NCI-H524 treated with DMSO at 0.1 percent for 48 hours (cell line): Measurements from ENCODE around the gene KPRP.

Experiments
- DNase-seq: peaks from one replicate; lab custom pipeline; 2025; lab: John Stamatoyannopoulos, UW

KPRP gene, protein sequence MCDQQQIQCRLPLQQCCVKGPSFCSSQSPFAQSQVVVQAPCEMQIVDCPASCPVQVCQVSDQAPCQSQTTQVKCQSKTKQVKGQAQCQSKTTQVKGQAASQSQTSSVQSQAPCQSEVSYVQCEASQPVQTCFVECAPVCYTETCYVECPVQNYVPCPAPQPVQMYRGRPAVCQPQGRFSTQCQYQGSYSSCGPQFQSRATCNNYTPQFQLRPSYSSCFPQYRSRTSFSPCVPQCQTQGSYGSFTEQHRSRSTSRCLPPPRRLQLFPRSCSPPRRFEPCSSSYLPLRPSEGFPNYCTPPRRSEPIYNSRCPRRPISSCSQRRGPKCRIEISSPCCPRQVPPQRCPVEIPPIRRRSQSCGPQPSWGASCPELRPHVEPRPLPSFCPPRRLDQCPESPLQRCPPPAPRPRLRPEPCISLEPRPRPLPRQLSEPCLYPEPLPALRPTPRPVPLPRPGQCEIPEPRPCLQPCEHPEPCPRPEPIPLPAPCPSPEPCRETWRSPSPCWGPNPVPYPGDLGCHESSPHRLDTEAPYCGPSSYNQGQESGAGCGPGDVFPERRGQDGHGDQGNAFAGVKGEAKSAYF

DNA sequence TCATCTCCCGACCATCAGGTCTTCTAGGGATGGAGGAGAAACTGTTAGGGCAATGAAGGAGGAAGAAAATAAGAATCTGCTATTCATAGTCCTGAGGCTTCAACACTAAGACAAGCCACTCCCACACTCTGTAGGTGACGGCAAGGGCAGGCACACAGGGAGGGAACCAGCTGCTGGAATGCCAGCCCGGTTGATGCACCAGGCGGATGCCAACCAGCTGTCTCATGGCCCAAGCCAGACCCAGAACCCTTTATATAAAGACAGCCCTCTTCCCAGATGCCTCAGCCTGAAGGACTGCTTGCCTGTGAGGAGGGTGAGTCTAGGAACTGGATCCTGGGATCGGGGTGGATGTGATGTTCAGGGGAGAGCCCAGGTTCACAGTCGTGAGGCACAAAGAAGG, at the start of gene KPRP:
TSS of gene KPRP (plus strand) at position 279 of the 400 bp plus-strand sequence. CDS start 1,564 bp downstream, outside the sequence.
- no peak for DNase-seq

DNA sequence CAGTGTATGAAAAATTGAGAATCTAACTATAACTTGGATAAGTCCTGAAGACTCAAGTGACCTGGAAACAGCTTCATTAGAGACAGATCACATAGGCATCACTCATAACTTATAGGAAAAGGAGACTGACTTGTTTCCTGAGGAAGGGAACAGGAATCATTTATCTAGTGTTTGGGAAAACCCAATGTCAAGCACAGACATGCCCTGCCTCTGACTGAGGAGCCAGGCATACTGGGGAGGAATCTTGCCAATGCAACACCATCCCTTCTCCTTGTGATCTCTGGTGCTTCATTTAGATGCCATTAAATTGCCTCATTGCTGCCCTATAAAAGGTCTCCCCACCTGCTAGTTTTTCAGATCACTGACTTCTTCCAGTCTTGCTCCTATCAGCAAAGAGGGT, 39.6 kb upstream of the KPRP start:
- DNase-seq = no peak

DNA sequence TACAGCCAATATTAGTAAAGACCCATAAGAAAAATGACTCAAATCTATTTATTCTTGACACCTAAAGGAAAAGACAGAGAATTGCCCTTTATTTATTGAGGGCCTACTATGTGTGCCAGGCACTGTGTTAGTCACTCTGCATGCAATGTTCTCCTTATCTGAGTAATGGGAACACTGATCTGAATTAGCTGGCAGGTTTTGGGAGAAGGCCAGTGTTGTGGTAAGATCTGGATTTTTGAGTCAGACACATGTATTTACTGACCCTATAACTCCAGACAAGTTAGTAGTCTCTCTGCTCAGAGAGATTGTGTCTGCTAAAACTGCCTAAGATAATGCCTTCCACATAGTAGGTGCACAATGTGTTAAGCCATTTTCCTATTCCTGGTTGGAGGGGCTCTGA, 32.6 kb upstream of the KPRP start:
- DNase-seq = no peak

DNA sequence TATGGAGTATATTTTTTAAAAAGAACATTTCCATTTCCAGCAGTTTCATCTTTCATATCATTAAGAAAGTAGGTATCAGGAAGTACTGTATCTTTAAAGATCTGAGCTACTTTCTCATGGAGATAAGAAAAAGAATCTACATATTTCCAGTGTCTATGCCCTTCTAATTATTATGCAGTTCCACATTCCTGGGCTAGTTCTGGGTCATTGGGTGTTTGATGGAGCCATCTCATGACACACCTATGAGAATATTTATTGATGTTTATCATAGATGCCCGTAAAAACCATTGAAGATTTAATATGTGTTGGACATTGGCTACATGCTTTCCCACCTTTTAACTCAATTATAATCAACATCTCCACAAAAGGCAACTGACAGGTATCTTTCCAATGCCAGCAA, 28.8 kb upstream of the KPRP start:
- DNase-seq = no peak

DNA sequence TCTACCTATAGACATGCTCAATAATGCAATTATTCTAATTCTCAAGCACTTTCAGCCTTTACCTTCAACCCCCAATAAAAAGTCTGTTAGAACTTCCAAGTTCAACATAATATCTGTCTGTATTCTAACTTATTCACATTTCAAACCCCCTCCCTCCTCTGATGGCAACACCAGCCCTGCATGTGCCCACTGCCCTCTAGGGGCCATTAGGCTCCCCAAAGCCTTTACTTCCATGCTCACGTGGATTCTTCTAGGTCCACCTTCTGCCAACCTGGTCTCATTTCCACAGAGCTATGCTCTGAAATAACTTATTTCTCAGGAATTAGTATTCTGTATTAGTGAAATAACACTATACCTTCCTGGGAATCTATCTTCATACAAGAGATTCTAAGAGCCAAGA, 22.2 kb upstream of the KPRP start:
- DNase-seq = no peak

DNA sequence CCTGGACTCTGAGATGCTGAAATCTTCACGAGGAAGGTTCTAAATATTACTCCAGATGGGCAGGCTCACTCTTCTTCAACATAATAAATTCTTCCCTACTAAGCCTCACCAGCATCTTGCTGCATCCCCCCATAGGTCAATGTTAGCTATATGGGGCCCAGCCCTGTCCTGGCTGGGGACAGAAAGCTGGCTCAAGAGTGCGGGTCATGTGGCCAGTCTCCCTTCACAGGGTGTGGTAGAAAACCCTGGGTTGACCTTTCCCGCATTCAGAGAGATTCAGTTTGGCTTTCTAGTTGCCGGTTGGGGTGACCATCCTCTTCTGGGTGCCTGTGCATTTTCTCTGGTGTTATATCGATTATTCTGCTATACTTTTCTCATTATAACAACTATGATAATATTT, 19.8 kb upstream of the KPRP start:
- no peak for DNase-seq

DNA sequence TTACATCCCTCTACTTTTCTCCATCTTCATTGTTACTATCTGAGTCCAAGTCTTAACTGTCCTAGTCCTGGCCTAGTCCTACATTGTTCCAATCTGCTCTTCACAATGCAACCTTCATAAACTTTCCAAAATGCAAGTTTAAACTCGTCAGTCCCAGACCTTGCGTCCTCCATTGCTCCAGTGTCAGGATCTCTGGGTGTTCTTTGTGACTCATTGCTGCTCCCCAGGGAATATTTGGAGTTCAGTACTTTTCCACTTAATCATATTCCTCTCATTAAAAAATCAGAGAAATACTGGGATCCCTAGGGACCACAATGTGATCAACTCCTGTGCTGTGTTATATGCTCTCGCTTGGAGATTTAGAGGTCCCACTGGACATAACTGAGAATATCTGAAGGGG, 18.0 kb upstream of the KPRP start:
- no peak for DNase-seq

DNA sequence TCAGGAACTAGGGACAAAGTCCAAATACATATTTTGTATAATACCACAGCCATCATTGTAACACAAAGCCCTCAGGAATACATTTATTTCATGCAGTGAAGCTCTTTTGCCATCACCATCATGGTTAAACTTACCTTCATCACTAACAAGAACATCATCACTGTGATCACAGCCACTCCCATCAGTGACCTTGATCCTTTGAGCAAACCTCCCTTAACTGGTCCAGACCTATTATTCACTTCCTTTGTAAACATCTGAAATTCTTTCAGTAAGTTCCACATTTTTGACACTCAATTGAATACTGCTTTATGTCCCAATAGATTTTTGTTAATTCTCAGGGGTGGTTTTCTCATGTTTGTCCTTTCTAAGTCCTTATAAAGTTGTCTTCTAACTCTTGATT, 16.2 kb upstream of the KPRP start:
- no peak for DNase-seq

DNA sequence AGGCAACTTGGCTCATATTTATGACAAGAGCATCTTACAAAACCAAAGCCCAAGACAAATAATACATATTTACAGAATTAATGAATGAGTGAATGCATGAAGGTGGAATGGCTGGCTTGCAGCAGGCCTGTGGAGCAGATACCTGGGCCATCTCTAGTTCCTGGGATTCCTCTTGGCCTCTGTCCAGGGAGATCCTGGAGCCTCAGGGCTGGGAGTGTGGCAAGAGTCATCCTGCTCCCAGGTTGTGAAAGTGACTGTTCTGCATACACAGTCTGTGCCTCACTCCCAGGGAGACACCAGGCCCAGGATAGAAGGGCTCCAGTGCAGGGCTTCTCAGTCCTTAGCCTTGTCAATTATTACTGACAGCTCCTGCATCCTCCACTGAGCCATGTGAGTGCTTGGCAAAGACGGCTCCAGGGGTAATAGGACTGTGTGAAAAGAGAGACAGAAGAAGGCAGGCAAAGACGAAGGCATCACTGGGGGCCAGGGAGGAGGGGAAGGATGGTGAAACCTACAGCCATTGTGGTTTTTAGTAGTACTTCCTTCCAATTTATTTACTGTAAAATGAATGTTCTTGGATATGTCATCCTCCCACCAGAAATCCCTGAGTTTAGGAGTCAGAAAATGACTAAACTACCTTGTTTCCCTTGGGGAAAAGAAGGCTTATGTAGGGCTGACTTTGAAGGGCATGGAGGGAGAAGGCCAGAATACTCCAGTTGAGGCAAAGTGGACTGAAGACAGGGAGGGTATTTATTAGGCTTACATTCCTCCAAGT, 14.3 kb upstream of the KPRP start:
- DNase-seq = no peak

DNA sequence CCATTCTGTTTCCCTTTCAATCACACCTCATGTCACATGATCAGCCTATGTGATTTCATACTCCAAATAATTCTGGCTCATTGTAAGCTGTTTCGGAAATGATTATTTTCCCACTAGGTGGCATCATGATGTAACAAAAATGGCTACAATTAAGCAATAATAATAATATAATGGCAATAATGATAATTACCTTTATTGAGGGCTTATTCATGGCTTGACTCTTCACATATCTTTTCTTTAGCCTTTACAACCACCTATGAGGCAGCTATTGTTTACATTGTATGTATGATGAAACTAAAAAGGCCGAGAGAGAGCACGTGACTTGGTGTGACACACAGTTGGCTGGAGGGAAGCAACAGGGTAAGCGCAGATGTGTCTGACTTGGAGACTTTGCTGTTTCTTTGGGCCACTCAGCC, 12.5 kb upstream of the KPRP start:
- DNase-seq = no peak

DNA sequence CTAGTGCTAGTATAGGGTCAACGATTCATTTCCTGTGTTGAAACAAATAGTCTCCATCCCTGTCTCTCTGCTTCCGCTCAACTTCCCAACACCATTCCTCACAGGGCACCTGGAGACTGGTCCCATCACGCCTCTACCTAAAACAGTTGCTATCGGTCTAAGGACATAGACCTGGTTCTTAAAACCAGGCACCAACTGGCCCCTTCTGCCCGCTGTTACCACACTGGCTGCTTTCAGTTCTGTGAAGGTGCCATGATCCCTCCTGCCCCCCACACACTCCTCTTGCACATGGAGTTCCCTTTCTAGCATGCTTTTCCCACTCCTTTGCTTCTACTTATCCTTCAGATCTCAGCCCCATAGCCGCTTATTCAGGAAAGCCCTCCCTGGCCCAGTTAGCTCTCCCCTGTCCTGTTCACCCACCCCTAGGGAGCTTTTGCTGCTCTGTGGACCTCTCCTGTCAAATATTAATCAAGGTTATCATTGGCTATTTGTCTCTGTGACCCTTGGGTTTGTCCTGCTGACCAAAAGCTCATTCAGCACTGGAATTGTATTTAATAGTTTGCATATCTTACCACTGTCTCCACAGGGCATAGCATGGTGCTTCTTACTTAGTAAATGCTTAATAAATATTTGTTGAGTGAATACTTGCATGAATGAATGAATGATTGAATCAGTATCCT, 11.9 kb upstream of the KPRP start:
- DNase-seq = no peak

DNA sequence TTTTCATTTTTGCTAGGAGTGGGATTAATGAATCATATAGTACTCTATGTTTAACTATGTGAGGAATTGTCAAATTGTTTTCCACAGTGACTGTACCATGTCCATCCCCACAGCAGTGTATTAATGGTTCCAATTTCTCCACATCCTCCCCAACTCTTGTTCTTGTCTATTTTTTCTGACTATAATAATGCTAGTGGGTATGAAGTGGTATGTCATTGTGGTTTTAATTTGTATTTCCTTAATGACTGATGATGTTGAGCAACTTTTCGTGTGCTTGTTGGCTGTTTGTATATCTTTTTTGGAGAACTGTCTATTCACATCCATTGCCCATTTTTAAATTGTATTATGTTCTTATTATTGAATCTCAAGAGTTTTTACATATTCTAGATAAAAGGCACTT, 10.0 kb upstream of the KPRP start:
- DNase-seq = no peak

DNA sequence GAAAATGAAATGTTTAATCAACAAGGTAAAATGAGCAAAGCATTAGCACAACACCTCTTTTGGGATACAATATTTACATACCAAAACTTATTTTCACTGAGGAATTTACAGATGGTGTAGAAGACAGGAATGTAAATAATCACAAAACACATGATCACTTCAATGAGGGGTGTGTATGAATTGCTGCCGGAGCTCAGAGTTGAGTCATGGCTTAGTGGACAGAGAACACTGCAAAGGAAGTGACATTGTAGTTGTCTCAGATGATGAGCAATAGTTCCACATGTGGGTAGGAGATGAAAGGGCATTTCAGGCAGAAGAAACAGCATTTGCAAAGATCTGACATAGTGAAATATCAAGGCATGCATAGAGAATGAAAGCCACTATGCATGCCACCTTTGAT, 5.6 kb upstream of the KPRP start:
- DNase-seq = no peak

DNA sequence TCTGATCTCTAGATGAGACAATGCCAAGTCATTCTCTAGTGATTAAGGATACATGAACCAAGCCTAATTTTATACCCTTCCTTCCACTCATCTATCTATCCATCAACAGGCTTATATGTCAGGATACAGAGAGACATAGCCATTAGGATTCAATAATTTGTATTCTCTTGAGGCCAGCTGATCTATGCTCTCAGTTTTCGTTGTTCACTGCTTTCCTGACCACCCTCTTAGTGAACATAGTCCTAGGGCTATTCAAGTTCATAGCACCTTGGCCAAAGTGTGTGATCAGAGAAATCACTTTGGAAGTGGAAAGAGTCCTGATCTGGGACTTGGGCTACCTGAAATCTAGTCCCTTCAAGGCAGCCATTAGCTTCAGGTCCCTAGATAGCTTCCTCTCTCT, 4.2 kb upstream of the KPRP start:
- DNase-seq = no peak

DNA sequence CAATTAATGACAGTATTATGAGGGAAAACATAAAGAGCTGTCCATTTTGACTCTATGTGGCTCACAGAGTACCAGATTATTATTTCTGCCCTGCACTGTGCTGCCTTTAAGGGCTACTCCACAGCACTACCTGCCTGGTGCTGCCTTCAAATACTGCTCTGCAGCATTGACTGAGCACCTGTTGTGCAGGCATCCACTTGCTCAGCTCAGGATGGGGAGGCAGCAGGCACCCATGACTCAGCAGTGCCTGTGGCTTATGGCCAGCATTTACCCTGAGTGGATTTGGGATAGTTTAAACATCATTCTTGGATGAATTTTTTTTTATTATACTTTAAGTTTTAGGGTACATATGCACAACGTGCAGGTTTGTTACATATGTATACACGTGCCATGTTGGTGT, 953 bp upstream of the KPRP start:
- no peak for DNase-seq

DNA sequence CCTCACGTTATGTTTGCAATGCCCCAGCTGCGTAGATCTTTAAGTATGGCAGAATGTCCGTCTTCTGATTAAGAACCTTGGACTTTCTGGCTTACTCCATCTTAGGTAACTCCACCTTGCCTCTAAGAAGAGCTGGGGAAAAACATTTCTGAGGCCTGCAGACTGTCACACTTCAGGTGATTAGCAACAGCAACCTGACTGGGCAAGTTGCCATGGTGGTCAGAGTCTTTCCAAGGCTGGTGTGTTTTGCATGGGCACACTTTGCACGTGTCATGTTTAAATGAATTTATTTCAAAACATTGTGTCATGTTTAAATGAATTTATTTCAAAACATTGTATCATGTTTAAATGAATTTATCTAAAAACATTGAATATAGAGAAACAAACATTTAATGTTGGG, 811 bp downstream of the KPRP start:
- DNase-seq = no peak

DNA sequence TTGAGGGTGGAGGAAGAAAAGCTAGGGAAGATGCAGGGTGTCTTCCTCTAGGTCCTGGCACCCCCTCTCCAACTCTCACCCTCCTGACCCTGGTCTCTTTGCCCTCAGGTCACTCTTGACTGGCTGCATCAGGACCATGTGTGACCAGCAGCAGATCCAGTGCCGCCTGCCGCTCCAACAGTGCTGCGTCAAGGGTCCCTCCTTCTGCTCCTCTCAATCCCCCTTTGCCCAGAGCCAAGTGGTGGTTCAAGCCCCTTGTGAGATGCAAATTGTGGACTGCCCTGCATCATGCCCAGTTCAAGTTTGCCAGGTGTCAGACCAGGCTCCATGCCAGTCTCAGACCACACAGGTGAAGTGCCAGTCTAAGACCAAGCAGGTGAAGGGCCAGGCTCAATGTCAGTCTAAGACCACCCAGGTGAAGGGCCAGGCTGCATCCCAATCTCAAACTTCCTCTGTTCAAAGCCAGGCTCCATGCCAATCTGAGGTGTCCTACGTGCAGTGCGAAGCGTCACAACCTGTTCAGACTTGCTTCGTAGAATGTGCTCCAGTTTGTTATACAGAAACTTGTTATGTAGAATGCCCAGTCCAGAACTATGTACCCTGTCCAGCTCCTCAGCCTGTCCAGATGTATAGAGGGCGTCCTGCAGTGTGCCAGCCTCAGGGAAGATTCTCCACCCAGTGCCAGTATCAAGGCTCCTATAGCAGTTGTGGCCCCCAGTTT, 1.8 kb downstream of the KPRP start:
- DNase-seq = no peak

DNA sequence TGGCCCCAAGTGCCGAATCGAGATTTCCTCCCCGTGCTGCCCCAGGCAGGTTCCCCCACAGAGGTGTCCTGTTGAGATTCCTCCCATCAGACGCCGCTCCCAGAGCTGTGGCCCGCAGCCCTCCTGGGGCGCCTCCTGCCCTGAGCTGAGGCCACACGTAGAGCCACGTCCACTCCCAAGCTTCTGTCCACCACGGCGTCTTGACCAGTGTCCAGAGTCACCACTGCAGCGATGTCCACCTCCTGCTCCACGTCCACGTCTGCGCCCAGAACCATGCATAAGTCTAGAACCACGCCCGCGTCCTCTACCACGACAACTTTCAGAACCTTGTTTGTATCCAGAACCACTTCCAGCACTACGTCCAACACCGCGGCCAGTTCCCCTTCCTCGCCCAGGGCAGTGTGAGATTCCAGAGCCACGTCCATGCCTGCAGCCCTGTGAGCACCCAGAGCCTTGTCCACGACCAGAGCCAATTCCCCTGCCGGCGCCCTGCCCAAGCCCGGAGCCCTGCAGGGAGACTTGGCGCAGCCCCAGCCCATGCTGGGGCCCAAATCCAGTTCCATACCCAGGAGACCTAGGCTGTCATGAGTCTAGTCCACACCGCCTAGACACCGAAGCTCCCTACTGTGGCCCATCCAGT, 2.8 kb downstream of the KPRP start:
- no peak for DNase-seq

DNA sequence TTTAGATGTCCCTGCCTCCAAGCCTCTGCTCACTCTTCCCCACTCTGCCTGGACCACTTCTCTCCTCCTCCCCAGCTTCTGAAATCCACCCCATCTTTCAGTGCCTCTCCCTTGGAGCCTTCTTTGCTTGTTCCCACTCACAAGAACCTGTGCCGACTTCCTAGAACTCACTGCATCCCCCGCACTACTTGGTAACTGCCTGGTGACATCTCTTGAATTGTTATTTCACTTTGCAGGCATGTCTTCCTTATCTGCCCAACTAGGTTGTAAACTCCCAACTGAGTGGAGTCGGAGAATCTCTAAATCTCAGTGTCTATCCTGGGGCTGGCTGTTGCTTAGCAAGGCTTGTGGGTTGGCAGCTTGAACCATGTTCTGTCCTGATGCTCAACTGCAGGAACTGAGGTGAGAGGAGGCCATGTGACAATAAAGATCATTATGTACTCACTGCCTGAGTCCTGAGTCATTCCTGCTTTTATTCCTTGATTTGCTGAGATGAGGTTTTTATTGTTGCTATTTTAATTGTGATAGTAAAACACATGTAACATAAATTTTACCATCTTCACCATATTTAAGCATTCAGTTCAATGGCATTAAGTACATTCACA, 3.9 kb downstream of the KPRP start:
- no peak for DNase-seq

DNA sequence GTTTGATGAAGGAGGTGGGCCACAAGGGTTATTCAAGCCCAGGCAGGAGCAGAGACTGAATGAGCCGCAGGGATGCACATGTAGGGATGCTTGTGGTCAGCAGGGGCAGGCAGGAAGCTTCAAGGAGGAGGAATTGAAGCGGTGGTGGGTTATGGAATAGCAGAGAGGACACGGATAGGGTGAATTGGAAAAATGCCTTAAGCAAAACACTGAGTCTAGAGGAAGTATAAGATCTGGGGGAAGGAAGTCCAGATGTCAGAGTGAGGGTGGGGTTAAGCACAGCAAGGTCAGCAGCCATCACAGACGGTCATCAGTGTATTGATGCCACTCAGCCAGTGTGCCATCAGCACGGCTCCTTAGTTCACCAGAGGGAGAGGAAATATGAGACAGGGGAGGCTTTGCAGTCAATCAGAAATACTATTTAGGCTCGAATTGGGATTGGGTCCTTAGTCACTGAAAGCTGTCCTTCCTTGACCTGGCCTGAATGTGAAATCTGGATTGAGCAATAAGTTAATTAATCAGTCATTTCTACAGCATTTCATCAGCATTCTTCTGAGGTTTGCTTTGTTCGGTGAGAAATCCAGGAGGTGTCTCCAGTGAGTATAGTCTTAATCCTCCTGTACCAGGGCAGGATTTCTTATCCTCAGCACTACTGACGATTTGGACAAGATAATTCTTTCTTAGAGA, 11.2 kb downstream of the KPRP start:
- DNase-seq = no peak
